OCI-LY1 (cell line): ENCODE data around the gene MRPL42.

Experiments
- H2AFZ ChIP-seq: fragments of 200-600 bp; sonication (generic), shearing (Covaris generic); 2 replicates; pipeline ENCODE4 v1.6.0; 2014; ENCODE audit warnings: antibody characterized with exemption, mild to moderate bottlenecking, low read length
- H3F3A ChIP-seq: fragments of 200-600 bp; sonication (generic), shearing (Covaris generic); 2 replicates; pipeline ENCODE4 v1.6.0; 2014; ENCODE audit warnings: mild to moderate bottlenecking, antibody characterized with exemption, low read length, moderate library complexity; ENCODE audit not compliant: insufficient read depth
- H3K27ac ChIP-seq: fragments of 200-600 bp; sonication (generic); 2 replicates; pipeline ENCODE4 v1.5.1; 2014; ENCODE audit warnings: low read length, mixed run types, mild to moderate bottlenecking, low read depth; ENCODE audit not compliant: poor library complexity, severe bottlenecking
- H3K27me3 ChIP-seq: fragments of 200-600 bp; sonication (generic); 2 replicates; pipeline ENCODE4 v1.6.0; 2014; ENCODE audit warnings: antibody characterized with exemption, mild to moderate bottlenecking, low read length, moderate library complexity; ENCODE audit not compliant: insufficient read depth
- H3K36me3 ChIP-seq: fragments of 200-600 bp; sonication (generic); 2 replicates; pipeline ENCODE4 v1.6.1; 2014; ENCODE audit warnings: mild to moderate bottlenecking, antibody characterized with exemption, low read length, moderate library complexity, mixed read lengths; ENCODE audit not compliant: insufficient read depth
- H3K4me1 ChIP-seq: fragments of 200-600 bp; sonication (generic); 2 replicates; pipeline ENCODE4 v1.5.1; 2014; ENCODE audit warnings: mild to moderate bottlenecking, low read length, moderate library complexity; ENCODE audit not compliant: insufficient read depth, severe bottlenecking
- H3K4me2 ChIP-seq: fragments of 200-600 bp; sonication (generic), shearing (Covaris generic); 2 replicates; pipeline ENCODE4 v1.6.1; 2014; ENCODE audit warnings: low read length
- H3K4me3 ChIP-seq: fragments of 200-600 bp; sonication (generic); 2 replicates; pipeline ENCODE4 v1.5.1; 2014; ENCODE audit warnings: low read length, low read depth, mild to moderate bottlenecking, mixed read lengths; ENCODE audit not compliant: poor library complexity, severe bottlenecking
- H3K79me2 ChIP-seq: fragments of 200-600 bp; shearing (Covaris generic); 2 replicates; pipeline ENCODE4 v1.6.1; 2016; ENCODE audit warnings: mixed run types, low read length, mixed read lengths; ENCODE audit not compliant: insufficient read depth
- H3K9ac ChIP-seq: fragments of 200-600 bp; sonication (generic), shearing (Covaris generic); 2 replicates; pipeline ENCODE4 v1.6.1; 2014; ENCODE audit warnings: mild to moderate bottlenecking, low read length, mixed read lengths
- H3K9me2 ChIP-seq: fragments of 200-600 bp; sonication (generic), shearing (Covaris generic); 2 replicates; pipeline ENCODE4 v1.6.1; 2014; ENCODE audit warnings: low read depth, mild to moderate bottlenecking, low read length, mixed read lengths
- H3K9me3 ChIP-seq: fragments of 200-600 bp; shearing (Covaris generic); 2 replicates; pipeline ENCODE4 v1.6.1; 2014; ENCODE audit warnings: low read length, mixed read lengths
- H4K20me1 ChIP-seq: fragments of 200-600 bp; sonication (generic), shearing (Covaris generic); 2 replicates; pipeline ENCODE4 v1.6.0; 2016; ENCODE audit warnings: mild to moderate bottlenecking, low read length; ENCODE audit not compliant: insufficient read depth
- EZH2 ChIP-seq: fragments of 200-600 bp; sonication (generic), shearing (Covaris generic); IDR thresholded peaks from 2 replicates; pipeline ENCODE4 v1.8.0; 2017; ENCODE audit warnings: borderline replicate concordance, mixed run types, mild to moderate bottlenecking, antibody characterized with exemption, low read length, moderate library complexity, mixed read lengths
- TF ChIP-seq, protein P1 (sequence below): fragments of 200-600 bp; sonication (generic), shearing (Covaris generic); IDR thresholded peaks from 2 replicates; pipeline ENCODE4 v1.5.1; 2017; ENCODE audit warnings: mild to moderate bottlenecking, antibody characterized with exemption, low read length, moderate library complexity, mixed read lengths

MRPL42 gene

GRCh38 chr12:93427779-93428564, 39.3 kb upstream of the MRPL42 start:
- Histone ChIP-seq H3K4me2 (no peak overlapping the region), H3K9ac (no peak overlapping the region), H3K79me2 (peaks cover 95% of the 10 kb centered on the region), H3K9me2 (no peaks in the 10 kb centered on the region), H3F3A (no peaks in the 10 kb centered on the region), H3K27ac (no peak overlapping the region), H3K4me3 (no peak overlapping the region), H3K36me3 (0 out of 2 replicates have a peak, but pooled peaks cover 3% of the 10 kb centered on the region), H4K20me1 (peaks cover 10% of the 10 kb centered on the region), H3K27me3 (no peaks in the 10 kb centered on the region), H2AFZ (no peak overlapping the region), H3K9me3 (no peaks in the 10 kb centered on the region), H3K4me1 (peaks cover 35% of the 10 kb centered on the region)
- TF ChIP-seq, protein P1, sequence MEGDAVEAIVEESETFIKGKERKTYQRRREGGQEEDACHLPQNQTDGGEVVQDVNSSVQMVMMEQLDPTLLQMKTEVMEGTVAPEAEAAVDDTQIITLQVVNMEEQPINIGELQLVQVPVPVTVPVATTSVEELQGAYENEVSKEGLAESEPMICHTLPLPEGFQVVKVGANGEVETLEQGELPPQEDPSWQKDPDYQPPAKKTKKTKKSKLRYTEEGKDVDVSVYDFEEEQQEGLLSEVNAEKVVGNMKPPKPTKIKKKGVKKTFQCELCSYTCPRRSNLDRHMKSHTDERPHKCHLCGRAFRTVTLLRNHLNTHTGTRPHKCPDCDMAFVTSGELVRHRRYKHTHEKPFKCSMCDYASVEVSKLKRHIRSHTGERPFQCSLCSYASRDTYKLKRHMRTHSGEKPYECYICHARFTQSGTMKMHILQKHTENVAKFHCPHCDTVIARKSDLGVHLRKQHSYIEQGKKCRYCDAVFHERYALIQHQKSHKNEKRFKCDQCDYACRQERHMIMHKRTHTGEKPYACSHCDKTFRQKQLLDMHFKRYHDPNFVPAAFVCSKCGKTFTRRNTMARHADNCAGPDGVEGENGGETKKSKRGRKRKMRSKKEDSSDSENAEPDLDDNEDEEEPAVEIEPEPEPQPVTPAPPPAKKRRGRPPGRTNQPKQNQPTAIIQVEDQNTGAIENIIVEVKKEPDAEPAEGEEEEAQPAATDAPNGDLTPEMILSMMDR: no peak
- no peak for TF ChIP-seq EZH2

- TF ChIP-seq, protein P1: no peak
- no peak for TF ChIP-seq EZH2
- peaks cover 32% of the 10 kb centered on the region for H3K4me1 ChIP-seq
Observed at GRCh38 chr12:93429448-93429847, 37.9 kb upstream of the MRPL42 start.

GRCh38 chr12:93429852-93430251, 37.5 kb upstream of the MRPL42 start:
- TF ChIP-seq, protein P1: no peak
- TF ChIP-seq EZH2: no peak
- H2AFZ ChIP-seq: no peak overlapping the region
- H3K4me3 ChIP-seq: no peak overlapping the region
- no peaks in the 10 kb centered on the region for H3F3A ChIP-seq
- no peaks in the 10 kb centered on the region for H3K9me3 ChIP-seq
- peaks cover 34% of the 10 kb centered on the region for H3K4me1 ChIP-seq
- peaks cover 12% of the 10 kb centered on the region for H4K20me1 ChIP-seq
- H3K9ac ChIP-seq: no peak overlapping the region
- no peaks in the 10 kb centered on the region for H3K27me3 ChIP-seq
- no peak overlapping the region for H3K27ac ChIP-seq
- H3K36me3 ChIP-seq: 0 out of 2 replicates have a peak, but pooled peaks cover 3% of the 10 kb centered on the region
- no peaks in the 10 kb centered on the region for H3K9me2 ChIP-seq
- no peak overlapping the region for H3K4me2 ChIP-seq
- peaks cover 95% of the 10 kb centered on the region for H3K79me2 ChIP-seq

More at GRCh38 chr12:93429448-93429847, 37.9 kb upstream of the MRPL42 start:
- Histone ChIP-seq H3K4me2 (no peak overlapping the region), H3K4me3 (no peak overlapping the region), H3F3A (no peaks in the 10 kb centered on the region), H2AFZ (no peak overlapping the region), H3K9me3 (no peaks in the 10 kb centered on the region), H3K27ac (no peak overlapping the region), H3K27me3 (no peaks in the 10 kb centered on the region), H3K9ac (no peak overlapping the region), H3K36me3 (0 out of 2 replicates have a peak, but pooled peaks cover 3% of the 10 kb centered on the region), H3K9me2 (no peaks in the 10 kb centered on the region), H4K20me1 (peaks cover 12% of the 10 kb centered on the region), H3K79me2 (peaks cover 95% of the 10 kb centered on the region)
